ENCODE data around the gene HVCN1.
"Not testable (repeated sequence)": the region's sequence is repeated elsewhere in the genome, so short reads cannot be mapped to it uniquely, and the experiment has no call there.

The HVCN1 gene, protein sequence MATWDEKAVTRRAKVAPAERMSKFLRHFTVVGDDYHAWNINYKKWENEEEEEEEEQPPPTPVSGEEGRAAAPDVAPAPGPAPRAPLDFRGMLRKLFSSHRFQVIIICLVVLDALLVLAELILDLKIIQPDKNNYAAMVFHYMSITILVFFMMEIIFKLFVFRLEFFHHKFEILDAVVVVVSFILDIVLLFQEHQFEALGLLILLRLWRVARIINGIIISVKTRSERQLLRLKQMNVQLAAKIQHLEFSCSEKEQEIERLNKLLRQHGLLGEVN

DNA sequence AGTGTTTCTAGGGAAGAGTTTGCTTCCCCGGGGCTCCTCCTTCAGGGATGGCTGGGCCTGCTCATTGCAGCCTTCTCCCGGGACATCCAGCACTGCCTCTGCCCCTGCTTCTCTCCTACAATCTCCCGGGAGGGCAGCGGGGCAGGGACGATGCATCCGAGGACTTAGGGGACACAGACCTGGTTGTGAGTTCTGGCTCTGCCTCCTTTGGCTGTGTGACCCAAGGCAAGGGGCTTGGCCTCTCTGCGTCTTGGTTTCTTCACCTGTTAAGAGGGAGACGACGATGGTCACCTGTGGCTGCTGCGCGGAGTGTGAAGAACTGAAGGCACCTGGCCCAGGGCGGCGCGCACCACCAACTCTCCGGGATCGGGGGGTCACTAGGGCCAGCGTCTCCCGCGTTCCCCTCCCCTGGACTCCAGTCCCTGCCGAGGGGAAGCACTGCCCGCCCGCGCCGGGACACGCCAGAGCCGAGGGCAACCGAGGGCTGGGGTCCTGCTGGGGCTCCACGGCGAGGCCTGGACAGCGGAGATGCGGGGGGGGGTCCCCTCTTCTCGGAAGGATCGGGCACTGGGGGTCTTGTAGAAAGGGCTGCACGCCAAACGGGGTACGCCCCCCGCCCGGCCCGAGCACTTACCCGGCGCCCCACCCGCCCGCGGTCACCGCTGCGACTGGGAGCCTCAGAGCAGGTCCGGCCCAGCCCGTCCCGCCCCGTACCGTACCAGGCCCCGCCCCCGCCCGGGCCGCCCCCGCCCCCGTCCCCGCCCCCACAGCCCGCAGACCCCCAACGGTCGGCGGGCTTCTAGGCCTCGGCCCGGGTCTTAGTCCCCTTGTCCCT, at the start of gene HVCN1:
Gene HVCN1, minus strand, starts transcription at position 670 of the 835 bp plus-strand sequence. CDS start 5,870 bp downstream, outside the sequence.
- peak within 1 kb of the TSS; percentile 52 to 56 for H3K4me3 ChIP-seq (replicated peaks in 1 of 2; ENCODE audit: low read depth in 2 of 2, low read length in 2 of 2)
- DNase-seq (ENCODE audit: low read depth in 2 of 2): peak in 1 of 2 donors; percentile 17
- TF ChIP-seq, protein P1, sequence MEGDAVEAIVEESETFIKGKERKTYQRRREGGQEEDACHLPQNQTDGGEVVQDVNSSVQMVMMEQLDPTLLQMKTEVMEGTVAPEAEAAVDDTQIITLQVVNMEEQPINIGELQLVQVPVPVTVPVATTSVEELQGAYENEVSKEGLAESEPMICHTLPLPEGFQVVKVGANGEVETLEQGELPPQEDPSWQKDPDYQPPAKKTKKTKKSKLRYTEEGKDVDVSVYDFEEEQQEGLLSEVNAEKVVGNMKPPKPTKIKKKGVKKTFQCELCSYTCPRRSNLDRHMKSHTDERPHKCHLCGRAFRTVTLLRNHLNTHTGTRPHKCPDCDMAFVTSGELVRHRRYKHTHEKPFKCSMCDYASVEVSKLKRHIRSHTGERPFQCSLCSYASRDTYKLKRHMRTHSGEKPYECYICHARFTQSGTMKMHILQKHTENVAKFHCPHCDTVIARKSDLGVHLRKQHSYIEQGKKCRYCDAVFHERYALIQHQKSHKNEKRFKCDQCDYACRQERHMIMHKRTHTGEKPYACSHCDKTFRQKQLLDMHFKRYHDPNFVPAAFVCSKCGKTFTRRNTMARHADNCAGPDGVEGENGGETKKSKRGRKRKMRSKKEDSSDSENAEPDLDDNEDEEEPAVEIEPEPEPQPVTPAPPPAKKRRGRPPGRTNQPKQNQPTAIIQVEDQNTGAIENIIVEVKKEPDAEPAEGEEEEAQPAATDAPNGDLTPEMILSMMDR (IDR thresholded peaks at IDR 0.05; ENCODE audit: low read depth, low read length): no peak

DNA sequence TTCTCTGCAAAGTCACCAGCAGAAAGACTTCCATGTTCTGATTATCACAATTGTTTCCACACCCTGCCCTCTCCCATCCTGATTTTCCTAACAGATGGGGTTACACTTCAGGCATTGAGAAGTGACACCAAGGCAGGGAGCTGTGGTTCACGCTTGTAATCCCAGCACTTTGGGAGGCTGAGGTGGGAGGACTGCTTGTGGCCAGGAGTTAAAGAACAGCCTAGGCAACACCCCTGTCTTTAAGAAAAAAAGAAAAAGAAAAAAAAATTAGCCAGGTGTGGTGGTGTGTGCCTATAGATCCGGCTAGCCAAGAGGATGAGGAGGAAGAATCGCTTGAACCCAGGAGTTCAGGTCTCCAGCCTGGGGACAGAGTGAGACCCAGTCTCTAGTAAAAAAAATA, 48.6 kb upstream of the HVCN1 start:
- TF ChIP-seq, protein P1 (IDR thresholded peaks at IDR 0.05; ENCODE audit: low read depth, low read length): no peak
- no peak overlapping the region for H3K4me3 ChIP-seq (replicated peaks in 1 of 2; ENCODE audit: low read depth in 2 of 2, low read length in 2 of 2)
- DNase-seq (ENCODE audit: low read depth in 2 of 2): no peak

DNA sequence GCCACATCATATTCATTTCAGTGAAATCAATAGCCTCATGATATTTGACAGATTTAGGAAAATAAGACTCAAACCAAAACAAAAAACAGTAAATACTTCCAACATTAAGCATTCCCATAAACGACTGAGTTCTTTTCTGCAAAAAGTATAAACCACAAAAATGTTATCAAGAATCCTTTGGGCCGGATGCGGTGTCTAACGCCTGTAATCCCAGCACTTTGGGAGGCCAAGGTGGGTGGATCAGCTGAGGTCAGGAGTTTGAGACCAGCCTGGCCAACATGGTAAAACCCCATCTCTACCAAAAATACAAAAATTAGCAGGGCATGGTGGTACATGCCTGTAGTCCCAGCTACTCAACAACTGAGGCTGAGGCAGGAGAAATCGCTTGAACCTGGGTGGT, 48.1 kb upstream of the HVCN1 start:
- H3K4me3 ChIP-seq (replicated peaks in 1 of 2; ENCODE audit: low read depth in 2 of 2, low read length in 2 of 2): not testable (repeated sequence)
- DNase-seq (ENCODE audit: low read depth in 2 of 2): peak; percentile 27 to 36

DNA sequence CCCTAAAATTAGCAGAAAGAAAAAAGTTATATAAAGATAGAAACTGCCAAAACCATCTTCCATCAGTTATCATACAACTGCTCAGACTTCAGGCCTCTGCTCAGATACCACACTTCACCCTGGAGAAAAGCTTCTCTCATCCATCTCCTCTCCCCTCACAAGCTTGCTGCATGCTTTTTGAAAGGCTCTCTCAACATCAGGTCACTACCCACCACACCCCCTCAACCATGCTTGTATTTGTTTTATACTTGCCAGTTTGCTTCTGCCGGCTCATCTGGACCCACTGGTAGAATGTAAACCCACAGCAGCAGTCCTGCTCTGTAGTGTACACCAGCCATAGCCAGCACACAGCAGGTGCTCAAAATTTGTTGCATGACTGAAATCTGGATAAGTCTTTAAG, 45.0 kb upstream of the HVCN1 start:
- no peak for DNase-seq (ENCODE audit: low read depth in 2 of 2)
- TF ChIP-seq, protein P1 (IDR thresholded peaks at IDR 0.05; ENCODE audit: low read depth, low read length): no peak
- no peak overlapping the region for H3K4me3 ChIP-seq (replicated peaks in 1 of 2; ENCODE audit: low read depth in 2 of 2, low read length in 2 of 2)

DNA sequence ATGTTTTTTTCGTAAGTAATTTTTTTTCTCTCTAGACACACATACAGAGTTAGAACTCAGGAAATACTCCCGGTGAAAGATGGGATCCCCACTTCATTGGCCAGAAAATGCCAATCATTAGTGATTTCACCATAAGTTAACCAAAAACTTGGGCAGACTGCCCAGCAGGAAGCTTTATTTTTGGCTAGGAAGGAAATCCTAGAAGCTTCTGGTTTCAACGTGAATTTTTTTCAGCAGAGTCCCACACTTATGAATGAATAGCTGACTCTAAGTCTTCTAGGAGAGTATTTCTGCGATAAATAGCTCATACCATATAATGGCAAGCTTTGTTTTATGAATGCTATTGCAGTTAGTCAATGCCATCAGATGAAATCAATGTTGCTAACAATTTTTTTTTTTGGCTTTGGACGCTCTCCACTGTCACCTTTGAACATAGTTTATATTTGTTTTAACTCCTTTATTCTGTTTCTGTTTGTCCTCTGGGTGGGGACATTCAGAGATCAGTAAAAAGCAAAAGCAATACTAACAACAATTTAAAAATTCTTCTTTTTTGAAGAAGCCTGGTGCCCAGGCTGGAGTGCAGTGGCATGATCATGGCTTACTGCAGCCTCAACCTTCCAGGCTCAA, 44.3 kb upstream of the HVCN1 start:
- TF ChIP-seq, protein P1 (IDR thresholded peaks at IDR 0.05; ENCODE audit: low read depth, low read length): no peak
- H3K4me3 ChIP-seq (replicated peaks in 1 of 2; ENCODE audit: low read depth in 2 of 2, low read length in 2 of 2): no peak overlapping the region
- peak; percentile 70 to 82 for DNase-seq (ENCODE audit: low read depth in 2 of 2)

DNA sequence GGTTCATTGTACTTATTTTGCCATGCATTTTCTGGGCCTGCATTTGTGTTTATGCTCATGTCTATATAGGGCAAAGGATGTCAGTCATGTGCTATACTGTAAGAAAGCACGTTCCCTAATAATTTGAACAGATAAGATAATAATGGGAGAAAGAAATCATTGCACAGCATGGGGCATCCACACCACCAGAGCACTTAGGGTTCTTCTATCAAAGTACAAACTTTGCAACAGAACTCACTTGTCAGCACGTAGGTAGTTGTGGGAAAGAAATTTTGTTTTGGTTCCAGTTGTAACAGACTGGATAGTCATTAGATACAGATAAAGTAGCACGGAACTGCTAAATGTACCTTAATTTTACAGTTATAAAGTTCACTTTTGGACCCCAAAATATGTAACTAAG, 43.7 kb upstream of the HVCN1 start:
- DNase-seq (ENCODE audit: low read depth in 2 of 2): no peak
- H3K4me3 ChIP-seq (replicated peaks in 1 of 2; ENCODE audit: low read depth in 2 of 2, low read length in 2 of 2): no peak overlapping the region
- TF ChIP-seq, protein P1 (IDR thresholded peaks at IDR 0.05; ENCODE audit: low read depth, low read length): no peak

DNA sequence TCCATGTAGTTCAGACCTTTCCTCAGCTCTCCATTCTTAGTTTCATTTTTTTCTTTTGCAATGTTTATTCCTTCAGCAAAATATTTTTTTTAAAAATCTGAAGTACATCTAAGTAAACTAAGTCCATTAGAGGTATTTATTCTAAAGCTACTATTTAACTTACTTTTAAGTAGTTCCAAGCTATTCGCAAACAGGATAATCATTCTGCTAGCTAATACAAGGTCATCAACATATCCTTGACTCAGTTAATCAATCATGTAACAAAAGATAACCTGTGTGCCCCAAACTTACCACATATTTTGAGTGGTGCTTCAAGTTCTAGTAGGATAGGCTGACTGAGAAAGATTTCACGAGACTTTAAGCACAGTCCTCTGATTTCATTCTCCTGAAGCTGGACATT, 42.6 kb upstream of the HVCN1 start:
- no peak for DNase-seq (ENCODE audit: low read depth in 2 of 2)
- TF ChIP-seq, protein P1 (IDR thresholded peaks at IDR 0.05; ENCODE audit: low read depth, low read length): no peak
- H3K4me3 ChIP-seq (replicated peaks in 1 of 2; ENCODE audit: low read depth in 2 of 2, low read length in 2 of 2): no peak overlapping the region

Data from cardiac fibroblast (primary cell).